GM23338 (cell line): Measurements from ENCODE around the gene CABYR.

ENCODE experiments used
- CREB1 ChIP-seq: fragments of 250-450 bp; sonication (Bioruptor Pico); IDR thresholded peaks from 2 replicates; pipeline ENCODE4 v1.5.0; 2020; ENCODE audit warnings: low read depth, mild to moderate bottlenecking, moderate library complexity
- EZH2 ChIP-seq: fragments of 200-600 bp; sonication (generic); IDR thresholded peaks from one replicate; pipeline ENCODE4 v1.8.0; 2017; ENCODE audit warnings: antibody characterized with exemption, mild to moderate bottlenecking, low read depth; ENCODE audit not compliant: unreplicated experiment
- EZH2phosphoT487 ChIP-seq: fragments of 200-600 bp; sonication (generic); IDR thresholded peaks from one replicate; pipeline ENCODE4 v1.8.1; 2018; ENCODE audit warnings: antibody characterized with exemption; ENCODE audit not compliant: unreplicated experiment
- POLR2AphosphoS5 ChIP-seq: IDR thresholded peaks from 2 replicates; pipeline ENCODE4 v1.6.1; 2016; ENCODE audit warnings: antibody characterized with exemption, low read depth
- ZNF114 ChIP-seq: fragments of 250-450 bp; sonication (Bioruptor Pico); IDR thresholded peaks from 2 replicates; pipeline ENCODE4 v1.5.0; 2020; ENCODE audit warnings: mild to moderate bottlenecking, moderate library complexity
- TF ChIP-seq, protein P1 (sequence below), 2 experiments: fragments of 200-600 bp in 1 of 2; sonication (generic) in 1 of 2; conservative IDR thresholded peaks; 2 replicates each; pipeline versions ENCODE4 v1.5.1 to v1.6.1; 2016 to 2017; ENCODE audit warnings: antibody characterized with exemption in 2 of 2, low read depth in 2 of 2, mild to moderate bottlenecking in 2 of 2, moderate library complexity in 1 of 2
- TF ChIP-seq, protein P2 (sequence below): IDR thresholded peaks from 2 replicates; pipeline ENCODE4 v1.6.1; 2016; ENCODE audit warnings: antibody characterized with exemption

DNA sequence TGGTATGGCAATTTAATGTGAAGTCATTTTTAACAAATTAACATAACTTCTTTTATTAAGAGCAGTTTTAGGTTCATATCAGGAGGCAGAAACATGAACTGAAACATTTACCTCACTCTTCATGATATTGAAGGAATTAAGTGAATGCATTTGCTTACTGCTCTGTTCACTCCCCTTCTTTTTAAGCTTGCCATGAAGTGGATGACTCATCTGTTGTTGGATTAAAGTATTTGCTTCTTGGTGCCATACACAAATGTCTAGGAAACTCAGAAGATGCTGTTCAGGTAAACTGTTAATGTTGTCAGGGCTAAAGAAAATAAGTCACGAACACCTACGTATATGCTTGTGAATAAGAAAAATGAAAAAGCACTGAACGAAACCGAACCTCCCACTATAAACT lies 10.2 kb upstream of the CABYR start:
- TF ChIP-seq, protein P1, sequence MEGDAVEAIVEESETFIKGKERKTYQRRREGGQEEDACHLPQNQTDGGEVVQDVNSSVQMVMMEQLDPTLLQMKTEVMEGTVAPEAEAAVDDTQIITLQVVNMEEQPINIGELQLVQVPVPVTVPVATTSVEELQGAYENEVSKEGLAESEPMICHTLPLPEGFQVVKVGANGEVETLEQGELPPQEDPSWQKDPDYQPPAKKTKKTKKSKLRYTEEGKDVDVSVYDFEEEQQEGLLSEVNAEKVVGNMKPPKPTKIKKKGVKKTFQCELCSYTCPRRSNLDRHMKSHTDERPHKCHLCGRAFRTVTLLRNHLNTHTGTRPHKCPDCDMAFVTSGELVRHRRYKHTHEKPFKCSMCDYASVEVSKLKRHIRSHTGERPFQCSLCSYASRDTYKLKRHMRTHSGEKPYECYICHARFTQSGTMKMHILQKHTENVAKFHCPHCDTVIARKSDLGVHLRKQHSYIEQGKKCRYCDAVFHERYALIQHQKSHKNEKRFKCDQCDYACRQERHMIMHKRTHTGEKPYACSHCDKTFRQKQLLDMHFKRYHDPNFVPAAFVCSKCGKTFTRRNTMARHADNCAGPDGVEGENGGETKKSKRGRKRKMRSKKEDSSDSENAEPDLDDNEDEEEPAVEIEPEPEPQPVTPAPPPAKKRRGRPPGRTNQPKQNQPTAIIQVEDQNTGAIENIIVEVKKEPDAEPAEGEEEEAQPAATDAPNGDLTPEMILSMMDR (conservative IDR thresholded peaks at IDR 0.05; ENCODE audit: low read depth in 2 of 2), result no peak
- TF ChIP-seq POLR2AphosphoS5, result no peak
- no peak for TF ChIP-seq CREB1
- TF ChIP-seq EZH2phosphoT487, result no peak
- TF ChIP-seq, protein P2, sequence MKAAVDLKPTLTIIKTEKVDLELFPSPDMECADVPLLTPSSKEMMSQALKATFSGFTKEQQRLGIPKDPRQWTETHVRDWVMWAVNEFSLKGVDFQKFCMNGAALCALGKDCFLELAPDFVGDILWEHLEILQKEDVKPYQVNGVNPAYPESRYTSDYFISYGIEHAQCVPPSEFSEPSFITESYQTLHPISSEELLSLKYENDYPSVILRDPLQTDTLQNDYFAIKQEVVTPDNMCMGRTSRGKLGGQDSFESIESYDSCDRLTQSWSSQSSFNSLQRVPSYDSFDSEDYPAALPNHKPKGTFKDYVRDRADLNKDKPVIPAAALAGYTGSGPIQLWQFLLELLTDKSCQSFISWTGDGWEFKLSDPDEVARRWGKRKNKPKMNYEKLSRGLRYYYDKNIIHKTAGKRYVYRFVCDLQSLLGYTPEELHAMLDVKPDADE, result no peak
- TF ChIP-seq EZH2, result no peak
- TF ChIP-seq ZNF114, result no peak
